NCI-H128 (cell line): ENCODE results near the gene TEC.

Experiments used
- DNase-seq: peaks from one replicate; lab custom pipeline; 2025; ENCODE audit not compliant: unreplicated experiment; lab: John Stamatoyannopoulos, UW

TEC gene

GRCh38 chr4:48127231-48127630 lies 142.4 kb downstream of the TEC start:
- DNase-seq = no peak

GRCh38 chr4:48126621-48127020 lies 143.0 kb downstream of the TEC start:
- no peak for DNase-seq

- DNase-seq = no peak
These were observed 144.8 kb downstream of the TEC start for GRCh38 chr4:48124870-48125269.

GRCh38 chr4:48122756-48123155 lies 146.9 kb downstream of the TEC start:
- no peak for DNase-seq

GRCh38 chr4:48121180-48121579 lies 148.5 kb downstream of the TEC start:
- no peak for DNase-seq

- no peak for DNase-seq
These were observed 149.5 kb downstream of the TEC start for GRCh38 chr4:48120132-48120531.

- DNase-seq = no peak
These were observed 150.0 kb downstream of the TEC start for GRCh38 chr4:48119646-48120045.

- DNase-seq = no peak
These were observed 151.6 kb downstream of the TEC start for GRCh38 chr4:48118081-48118480.

GRCh38 chr4:48116582-48116981 lies 153.1 kb downstream of the TEC start:
- DNase-seq = no peak

- DNase-seq = no peak
These were observed 155.2 kb downstream of the TEC start for GRCh38 chr4:48114412-48114811.

- no peak for DNase-seq
These were observed 157.5 kb downstream of the TEC start for GRCh38 chr4:48112017-48112667.

- DNase-seq = no peak
These were observed 159.1 kb downstream of the TEC start for GRCh38 chr4:48110452-48110978.

GRCh38 chr4:48109413-48110263 lies 160.0 kb downstream of the TEC start:
- DNase-seq = no peak

- no peak for DNase-seq
These were observed 161.1 kb downstream of the TEC start for GRCh38 chr4:48108309-48109073.

- no peak for DNase-seq
These were observed 164.4 kb downstream of the TEC start for GRCh38 chr4:48105230-48105629.

- no peak for DNase-seq
These were observed 166.0 kb downstream of the TEC start for GRCh38 chr4:48103483-48104139.

GRCh38 chr4:48102303-48102702 lies 167.3 kb downstream of the TEC start:
- no peak for DNase-seq

- DNase-seq = no peak
These were observed 169.4 kb downstream of the TEC start for GRCh38 chr4:48100256-48100655.

- no peak for DNase-seq
These were observed 174.2 kb downstream of the TEC start for GRCh38 chr4:48095441-48095840.

GRCh38 chr4:48093991-48094416 lies 175.6 kb downstream of the TEC start:
- DNase-seq = no peak

- no peak for DNase-seq
These were observed 179.0 kb downstream of the TEC start for GRCh38 chr4:48090621-48091020.
